Suprapubic skin (tissue), 4 donors: ENCODE measurements around the gene PARL. TPM values are rescaled to one million over a fixed set of nuclear protein-coding genes. Genes with fewer than 3 reads are reported as not detected.

Experiments used
- DNase-seq, 2 donors: peaks; one replicate each; pipeline ENCODE4 v3.0.0-alpha.2; 2019; ENCODE audit warnings: low spot score in 2 of 2
- H3K27ac ChIP-seq: fragments of 200-600 bp; sonication (generic); one replicate; pipeline ENCODE4 v1.5.1; 2019
- H3K27me3 ChIP-seq: fragments of 200-600 bp; sonication (generic); one replicate; pipeline ENCODE4 v1.5.1; 2019
- H3K36me3 ChIP-seq: fragments of 200-600 bp; sonication (generic); one replicate; pipeline ENCODE4 v1.5.1; 2019
- H3K4me1 ChIP-seq: fragments of 200-600 bp; sonication (generic); one replicate; pipeline ENCODE4 v1.5.1; 2019
- H3K4me3 ChIP-seq: fragments of 200-600 bp; sonication (generic); one replicate; pipeline ENCODE4 v1.5.1; 2019; ENCODE audit warnings: mild to moderate bottlenecking
- H3K9me3 ChIP-seq: fragments of 200-600 bp; sonication (generic); one replicate; pipeline ENCODE4 v1.5.1; 2019
- CTCF ChIP-seq, 2 donors: fragments of 200-600 bp in 1 of 2; fragments of 450-650 bp in 1 of 2; sonication (generic) in 1 of 2; IDR thresholded peaks; one replicate each; pipeline ENCODE4 v1.5.1; 2016 to 2019; ENCODE audit warnings: antibody characterized with exemption in 2 of 2, mild to moderate bottlenecking in 1 of 2, moderate library complexity in 1 of 2
- EP300 ChIP-seq: sonication (generic); formaldehyde crosslinking; IDR thresholded peaks from one replicate; pipeline ENCODE4 v1.6.1; 2017; ENCODE audit warnings: antibody characterized with exemption
- POLR2A ChIP-seq, 2 donors: fragments of 450-650 bp; IDR thresholded peaks; one replicate each; pipeline ENCODE4 v1.6.1; 2017; ENCODE audit warnings: antibody characterized with exemption in 2 of 2, mild to moderate bottlenecking in 2 of 2, moderate library complexity in 2 of 2
- POLR2AphosphoS5 ChIP-seq, 3 donors: sonication (generic); formaldehyde crosslinking; IDR thresholded peaks; one replicate each; pipeline ENCODE4 v1.6.1; 2017; ENCODE audit warnings: antibody characterized with exemption in 3 of 3
- WGBS: methylation state at CpG from one replicate; pipeline ENCODE4 v1.1.5; 2018; 5-methylcytosine and 5-hydroxymethylcytosine counted together
- total RNA-seq, 4 donors: library from RNA; depleted of rRNA; stranded (reverse); fragments of >200 nt; gene quantifications; one replicate each; pipeline ENCODE4 v1.1.0, GENCODE V29; 2016

The PARL gene
- total RNA-seq, 4 donors from 2014 or later, result 26.5 to 41.3 (median 32.9) TPM

DNA sequence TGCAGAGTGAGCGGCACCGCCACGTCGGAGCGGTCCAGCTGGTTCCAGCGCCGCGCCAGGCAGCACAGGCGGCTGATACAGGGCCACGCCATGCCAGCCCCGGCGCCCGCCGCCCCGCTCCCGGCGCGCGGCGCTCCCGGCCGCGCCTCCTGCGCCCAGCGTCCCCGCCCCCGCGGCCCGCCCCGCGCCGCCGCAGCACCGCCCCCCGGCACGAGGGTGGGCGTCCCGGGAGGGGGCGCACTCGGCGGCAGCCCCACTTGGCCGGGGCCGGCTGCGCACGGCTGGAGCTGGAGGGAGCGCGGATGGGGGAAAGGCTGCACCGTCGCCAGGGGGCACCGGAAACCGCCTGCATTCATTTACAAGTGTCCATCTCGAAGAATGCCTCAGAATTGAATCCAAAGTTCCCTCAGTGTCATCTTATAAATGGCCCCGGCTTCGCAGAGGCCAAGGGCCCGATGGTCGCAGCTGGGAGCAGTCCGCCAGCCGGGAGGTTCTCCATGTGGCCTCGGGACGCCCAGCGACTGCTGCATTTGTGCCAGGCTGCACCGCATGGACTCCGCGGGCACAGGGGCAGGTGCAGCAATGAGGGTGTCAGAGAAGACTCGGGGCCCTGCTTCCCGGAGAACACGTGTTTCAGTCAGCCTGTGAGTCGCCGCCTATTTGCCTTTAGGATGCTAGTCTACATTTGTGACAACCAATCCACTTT is 59.1 kb downstream of the PARL start, which contains the start of gene MAP6D1:
MAP6D1 (minus strand) TSS at position 122 of the 706 bp plus-strand sequence; CDS start at position 92, 30 bp downstream.
- no peak within 1 kb of the TSS for H3K27ac ChIP-seq

GRCh38 chr3:183824761-183825455 is 59.8 kb downstream of the PARL start:
- H3K36me3 ChIP-seq, result peaks cover 15% of the 10 kb centered on the region
- no peaks in the 10 kb centered on the region for H3K27me3 ChIP-seq
- no peaks in the 10 kb centered on the region for H3K9me3 ChIP-seq
- 0% methylated on average over 11 of the region's 88 CpGs for WGBS
- H3K27ac ChIP-seq, result no peak overlapping the region
- peaks cover 20% of the 10 kb centered on the region for H3K4me1 ChIP-seq
- TF ChIP-seq POLR2A (IDR thresholded peaks at IDR 0.05) (no peak), EP300 (no peak), POLR2AphosphoS5 (IDR thresholded peaks at IDR 0.05) (no peak), CTCF (IDR thresholded peaks at IDR 0.05) (no peak)
- H3K4me3 ChIP-seq, result peak overlapping the region; percentile 80
- peak in 1 of 2 donors; percentile 69 for DNase-seq

More for the DNA sequence above, 59.1 kb downstream of the PARL start, which contains the start of gene MAP6D1:
- WGBS, result 4% methylated on average over 30 of the region's 69 CpGs
- H3K4me1 ChIP-seq, result peaks cover 20% of the 10 kb centered on the region
- DNase-seq, result peak in 1 of 2 donors; percentile 80
- H3K27me3 ChIP-seq, result no peaks in the 10 kb centered on the region
- peak within 1 kb of the TSS; percentile 80 for H3K4me3 ChIP-seq
- no peaks in the 10 kb centered on the region for H3K9me3 ChIP-seq
- H3K36me3 ChIP-seq, result peaks cover 22% of the 10 kb centered on the region
- TF ChIP-seq POLR2A (IDR thresholded peaks at IDR 0.05) (no peak), CTCF (IDR thresholded peaks at IDR 0.05) (peak in 1 of 2 donors; percentile 8), EP300 (no peak)

DNA sequence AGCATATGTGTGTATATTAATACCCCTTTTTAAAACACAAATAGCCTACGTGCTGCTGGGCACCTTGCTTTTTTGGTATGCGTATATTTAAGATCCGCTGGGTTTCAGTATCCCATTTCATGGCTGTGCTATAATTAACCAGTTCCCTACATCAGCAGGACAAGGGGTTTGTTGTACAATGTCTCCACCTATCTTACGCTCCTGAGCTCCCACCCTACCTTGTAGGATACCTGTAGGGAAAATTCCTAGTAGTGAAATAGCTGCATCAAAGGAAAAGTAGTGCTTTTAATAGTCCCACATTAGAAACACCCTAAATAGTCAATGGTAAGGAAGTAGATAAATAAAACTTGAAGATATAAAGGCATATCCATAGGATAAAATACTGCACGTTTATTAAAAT is 60.7 kb downstream of the PARL start:
- 60% methylated on average over 5 of the region's 5 CpGs for WGBS
- peaks cover 8% of the 10 kb centered on the region for H3K36me3 ChIP-seq
- no peak for DNase-seq

DNA sequence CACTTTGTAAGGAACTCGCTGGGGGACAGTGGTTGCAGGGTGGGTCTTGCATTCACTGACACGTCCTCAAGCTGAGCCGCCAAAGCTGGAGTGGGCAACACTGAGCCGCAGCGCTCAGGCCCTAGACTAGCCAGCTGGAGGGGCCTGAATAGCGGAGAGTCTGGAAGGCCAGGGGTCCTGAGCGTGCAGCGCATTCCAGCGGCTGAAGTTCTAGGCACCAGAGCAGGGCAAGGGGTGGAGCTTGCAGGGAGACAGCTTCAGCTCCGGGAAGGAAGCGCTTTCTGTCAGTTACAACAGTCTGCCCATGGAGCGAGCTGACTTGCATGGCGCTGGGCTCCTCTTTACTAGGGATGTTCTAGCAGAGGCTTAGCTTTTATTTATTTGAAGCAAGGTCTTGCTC is 62.0 kb downstream of the PARL start:
- Histone ChIP-seq H3K36me3 (no peaks in the 10 kb centered on the region), H3K4me3 (no peak overlapping the region), H3K27ac (no peak overlapping the region), H3K9me3 (no peaks in the 10 kb centered on the region), H3K27me3 (no peaks in the 10 kb centered on the region), H3K4me1 (peaks cover 20% of the 10 kb centered on the region)
- TF ChIP-seq POLR2A (IDR thresholded peaks at IDR 0.05) (no peak), CTCF (IDR thresholded peaks at IDR 0.05) (no peak), EP300 (no peak), POLR2AphosphoS5 (IDR thresholded peaks at IDR 0.05) (no peak)
- 92% methylated on average over 13 of the region's 13 CpGs for WGBS
- peak in 1 of 2 donors; percentile 52 for DNase-seq

More for the DNA sequence above, 60.7 kb downstream of the PARL start:
- Histone ChIP-seq H3K9me3 (no peaks in the 10 kb centered on the region), H3K27ac (no peak overlapping the region), H3K27me3 (no peaks in the 10 kb centered on the region), H3K4me3 (no peak overlapping the region), H3K4me1 (peaks cover 20% of the 10 kb centered on the region)
- TF ChIP-seq POLR2AphosphoS5 (IDR thresholded peaks at IDR 0.05), result no peak
- no peak for TF ChIP-seq EP300
- no peak for TF ChIP-seq CTCF (IDR thresholded peaks at IDR 0.05)
- TF ChIP-seq POLR2A (IDR thresholded peaks at IDR 0.05), result no peak

DNA sequence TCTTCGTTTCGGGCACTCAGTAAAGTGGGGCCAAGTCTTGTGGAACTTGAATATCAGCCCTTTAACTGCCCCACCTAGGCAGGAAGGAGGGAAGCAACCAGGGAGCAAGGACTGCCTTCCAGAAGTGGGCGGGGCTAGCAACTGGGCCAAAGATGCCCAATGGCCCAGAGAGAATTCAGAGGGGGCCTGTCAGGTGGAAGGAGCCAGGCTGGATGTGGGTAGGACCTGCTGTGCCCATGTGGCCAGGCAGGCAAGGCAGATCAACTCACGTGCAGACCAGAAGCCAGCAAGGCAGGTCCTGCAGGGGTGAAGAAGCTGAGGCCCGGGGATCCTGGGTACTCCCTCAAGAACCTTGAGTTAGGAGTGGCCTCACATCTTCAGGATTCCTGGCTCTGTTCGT is 64.8 kb downstream of the PARL start:
- 89% methylated on average over 6 of the region's 6 CpGs for WGBS
- Histone ChIP-seq H3K27me3 (no peaks in the 10 kb centered on the region), H3K4me3 (no peak overlapping the region)

More for the DNA sequence above, 64.8 kb downstream of the PARL start:
- peaks cover 7% of the 10 kb centered on the region for H3K4me1 ChIP-seq
- H3K9me3 ChIP-seq, result no peaks in the 10 kb centered on the region
- TF ChIP-seq CTCF (IDR thresholded peaks at IDR 0.05) (no peak), POLR2AphosphoS5 (IDR thresholded peaks at IDR 0.05) (no peak), EP300 (no peak), POLR2A (IDR thresholded peaks at IDR 0.05) (no peak)
- no peak for DNase-seq
- H3K36me3 ChIP-seq, result peaks cover 16% of the 10 kb centered on the region
- H3K27ac ChIP-seq, result no peak overlapping the region
